8988T (cell line): ENCODE measurements around the gene CCL8.

ENCODE experiments used
- DNase-seq: peaks from one replicate; pipeline ENCODE4 v3.0.0; 2011

Gene CCL8

GRCh38 chr17:34368946-34369500, 49.8 kb downstream of the CCL8 start:
- no peak for DNase-seq

GRCh38 chr17:34369571-34369970, 50.3 kb downstream of the CCL8 start:
- DNase-seq = no peak

GRCh38 chr17:34370376-34370996, 51.3 kb downstream of the CCL8 start:
- DNase-seq = no peak

- DNase-seq = no peak
Observed at GRCh38 chr17:34370997-34371395, 51.8 kb downstream of the CCL8 start.
